ENCODE data around the gene ARRB1.

Gene ARRB1

DNA sequence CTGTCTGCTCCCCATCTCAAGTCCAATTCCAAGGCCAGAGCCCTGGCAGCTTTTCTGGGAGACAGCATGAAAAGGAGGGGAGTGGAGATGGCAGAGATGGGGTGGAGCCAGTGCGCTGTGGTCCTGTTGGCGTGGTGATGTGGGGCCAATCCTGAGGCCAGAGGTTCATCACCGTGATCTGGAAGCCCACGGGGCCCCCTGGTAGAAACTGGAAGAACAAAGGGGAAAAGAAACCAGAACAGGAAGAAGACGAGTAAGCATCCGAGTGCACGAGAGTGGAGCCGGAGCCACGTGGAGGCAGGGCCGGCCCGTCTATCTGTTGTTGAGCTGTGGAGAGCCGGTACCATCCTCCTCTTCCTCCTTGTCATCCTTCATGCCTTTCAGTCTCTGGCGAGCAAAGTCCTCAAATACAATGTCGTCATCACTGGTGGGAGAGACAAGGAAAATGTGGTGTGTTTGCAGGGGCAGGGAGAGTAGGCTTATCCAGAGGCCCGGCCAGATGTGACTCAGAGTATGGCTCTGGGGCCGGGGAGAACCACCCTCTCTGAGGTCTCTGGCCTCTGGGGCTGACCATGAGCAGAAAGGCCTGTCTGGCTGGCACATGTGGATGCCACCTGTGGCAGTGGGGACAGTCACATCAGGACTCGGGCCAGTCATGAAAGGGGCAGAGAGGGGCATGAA, 85.5 kb downstream of the ARRB1 start:
- no peak overlapping the region for H3K27ac ChIP-seq
- TF ChIP-seq, protein P1, sequence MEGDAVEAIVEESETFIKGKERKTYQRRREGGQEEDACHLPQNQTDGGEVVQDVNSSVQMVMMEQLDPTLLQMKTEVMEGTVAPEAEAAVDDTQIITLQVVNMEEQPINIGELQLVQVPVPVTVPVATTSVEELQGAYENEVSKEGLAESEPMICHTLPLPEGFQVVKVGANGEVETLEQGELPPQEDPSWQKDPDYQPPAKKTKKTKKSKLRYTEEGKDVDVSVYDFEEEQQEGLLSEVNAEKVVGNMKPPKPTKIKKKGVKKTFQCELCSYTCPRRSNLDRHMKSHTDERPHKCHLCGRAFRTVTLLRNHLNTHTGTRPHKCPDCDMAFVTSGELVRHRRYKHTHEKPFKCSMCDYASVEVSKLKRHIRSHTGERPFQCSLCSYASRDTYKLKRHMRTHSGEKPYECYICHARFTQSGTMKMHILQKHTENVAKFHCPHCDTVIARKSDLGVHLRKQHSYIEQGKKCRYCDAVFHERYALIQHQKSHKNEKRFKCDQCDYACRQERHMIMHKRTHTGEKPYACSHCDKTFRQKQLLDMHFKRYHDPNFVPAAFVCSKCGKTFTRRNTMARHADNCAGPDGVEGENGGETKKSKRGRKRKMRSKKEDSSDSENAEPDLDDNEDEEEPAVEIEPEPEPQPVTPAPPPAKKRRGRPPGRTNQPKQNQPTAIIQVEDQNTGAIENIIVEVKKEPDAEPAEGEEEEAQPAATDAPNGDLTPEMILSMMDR (IDR thresholded peaks at IDR 0.05): no peak
- TF ChIP-seq ZFX (IDR thresholded peaks at IDR 0.05; ENCODE audit: borderline replicate concordance): no peak

DNA sequence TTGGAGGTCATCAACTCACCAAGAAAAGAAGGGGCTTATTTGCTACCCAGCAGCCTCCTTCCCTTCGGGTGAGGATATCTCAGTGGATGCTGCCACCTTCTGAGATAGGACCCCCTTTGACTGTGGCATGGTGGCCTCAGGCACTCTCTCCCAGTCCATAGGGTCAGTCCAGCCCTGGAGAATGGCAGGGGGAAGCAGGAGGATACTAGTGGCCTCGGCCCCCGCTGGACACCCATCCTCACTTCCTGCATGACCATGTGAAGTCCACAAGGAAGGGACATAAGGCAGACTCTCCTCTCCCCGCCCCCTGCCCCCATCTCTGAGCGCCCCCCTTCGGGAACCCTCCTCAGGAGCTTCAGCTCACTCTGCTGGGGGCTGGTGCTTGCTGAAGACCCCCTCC, 86.5 kb downstream of the ARRB1 start:
- H3K27ac ChIP-seq: no peak overlapping the region
- no peak for TF ChIP-seq ZFX (IDR thresholded peaks at IDR 0.05; ENCODE audit: borderline replicate concordance)
- TF ChIP-seq, protein P1 (IDR thresholded peaks at IDR 0.05): no peak

DNA sequence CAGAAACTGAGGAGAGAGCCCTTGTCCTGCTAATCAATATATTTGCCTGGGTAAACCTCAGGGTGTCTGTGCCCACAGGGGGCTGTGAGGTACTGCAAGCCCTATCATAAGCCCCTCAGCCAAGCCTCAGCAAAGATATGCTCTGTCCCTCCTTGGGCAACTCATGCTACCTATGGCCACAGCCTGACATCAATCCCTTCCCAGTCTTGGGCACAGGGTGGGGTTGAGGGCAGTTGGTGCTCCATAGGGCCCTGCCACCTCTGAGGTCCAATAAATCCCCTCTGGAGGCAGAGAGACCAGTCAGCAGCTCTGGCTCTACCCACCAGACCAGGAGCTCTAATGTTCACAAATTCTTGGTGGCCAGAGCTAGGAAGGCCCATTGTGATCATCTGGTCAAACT, 87.1 kb downstream of the ARRB1 start:
- H3K27ac ChIP-seq: no peak overlapping the region
- TF ChIP-seq ZFX (IDR thresholded peaks at IDR 0.05; ENCODE audit: borderline replicate concordance): no peak
- TF ChIP-seq, protein P1 (IDR thresholded peaks at IDR 0.05): no peak

DNA sequence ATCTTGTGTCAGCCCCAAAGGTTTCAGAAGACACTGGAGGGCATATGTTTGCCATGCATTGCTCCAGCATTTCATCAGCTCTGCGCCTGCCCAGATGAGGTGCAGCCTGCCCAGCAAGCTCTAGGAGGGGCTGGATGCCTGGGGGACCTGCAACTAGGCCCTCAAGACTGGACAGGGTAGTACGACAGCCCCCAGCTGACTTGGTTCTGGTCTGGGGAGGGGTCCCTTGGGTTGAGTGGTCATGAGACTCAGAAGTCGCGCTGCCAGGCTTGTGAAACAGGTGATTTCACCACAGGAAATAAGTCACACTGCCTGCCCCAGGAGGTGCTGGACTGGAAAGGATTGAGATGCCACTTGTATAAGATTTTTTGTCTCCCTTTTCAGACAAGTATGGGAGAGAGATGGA, 87.5 kb downstream of the ARRB1 start:
- H3K27ac ChIP-seq: no peak overlapping the region
- no peak for TF ChIP-seq ZFX (IDR thresholded peaks at IDR 0.05; ENCODE audit: borderline replicate concordance)
- TF ChIP-seq, protein P1 (IDR thresholded peaks at IDR 0.05): no peak

DNA sequence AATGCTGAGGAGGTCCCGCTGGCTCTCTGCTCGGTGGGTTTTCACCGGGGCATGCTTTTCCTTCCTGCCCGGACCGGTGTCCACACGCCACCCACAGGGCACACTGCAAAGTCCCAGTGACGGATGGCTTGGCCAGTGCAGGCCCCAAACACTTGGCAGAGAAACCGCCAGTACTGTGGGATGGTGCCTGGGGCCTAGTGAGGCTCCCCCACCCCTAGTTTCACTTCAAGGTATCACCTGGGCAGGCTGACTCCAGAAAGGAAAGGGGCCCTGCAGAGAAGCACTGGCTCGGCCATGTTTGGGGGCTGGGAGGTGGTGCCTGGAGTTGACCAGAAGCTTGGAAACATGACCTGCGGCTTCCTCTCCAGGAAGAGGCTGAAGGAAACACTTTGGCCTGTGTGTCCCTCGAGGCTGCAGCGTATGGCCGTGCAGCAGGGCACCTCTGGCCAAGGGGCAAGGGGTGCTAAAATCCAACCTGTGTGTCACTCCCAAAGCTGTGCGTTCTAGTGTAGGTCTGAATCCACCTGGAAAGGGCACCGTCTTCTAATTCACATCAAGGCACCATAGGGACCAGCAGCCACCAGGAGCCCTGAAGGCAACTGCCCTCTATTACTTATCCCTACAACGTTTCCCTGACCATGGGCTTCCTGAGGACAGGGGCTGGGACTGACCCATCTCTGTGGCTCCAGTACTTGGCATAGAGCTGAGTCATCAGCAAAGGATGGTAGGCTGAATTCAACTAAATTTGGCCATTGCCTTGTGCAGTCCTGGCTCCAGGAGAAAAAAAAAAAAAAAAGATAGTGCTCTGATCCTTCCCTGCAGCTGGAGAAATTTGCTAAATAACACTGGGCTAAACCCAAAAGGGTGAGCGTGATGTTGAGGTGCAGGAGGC, 88.3 kb downstream of the ARRB1 start:
- H3K27ac ChIP-seq: no peak overlapping the region
- TF ChIP-seq, protein P1 (IDR thresholded peaks at IDR 0.05): no peak
- no peak for TF ChIP-seq ZFX (IDR thresholded peaks at IDR 0.05; ENCODE audit: borderline replicate concordance)

DNA sequence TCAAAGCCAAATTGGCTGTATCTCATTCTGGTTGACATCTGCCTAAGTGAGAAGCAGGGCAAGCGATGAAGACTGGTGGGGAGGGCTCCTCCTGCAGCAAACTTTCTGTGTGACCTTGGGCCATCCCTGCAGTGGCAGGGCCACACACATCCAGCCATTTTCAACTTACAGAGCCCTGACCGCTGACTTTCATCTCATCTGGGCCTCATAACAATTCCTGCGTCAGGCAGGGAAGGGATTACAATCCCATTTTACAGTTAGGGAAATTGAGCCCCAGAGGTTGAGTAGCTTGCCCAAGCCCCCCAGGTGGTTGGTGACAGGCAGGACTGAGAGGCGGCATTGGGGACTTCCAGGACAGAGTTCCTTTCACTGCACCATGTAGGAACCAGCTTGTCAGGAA, 89.0 kb downstream of the ARRB1 start:
- H3K27ac ChIP-seq: no peak overlapping the region
- no peak for TF ChIP-seq ZFX (IDR thresholded peaks at IDR 0.05; ENCODE audit: borderline replicate concordance)
- TF ChIP-seq, protein P1 (IDR thresholded peaks at IDR 0.05): no peak

DNA sequence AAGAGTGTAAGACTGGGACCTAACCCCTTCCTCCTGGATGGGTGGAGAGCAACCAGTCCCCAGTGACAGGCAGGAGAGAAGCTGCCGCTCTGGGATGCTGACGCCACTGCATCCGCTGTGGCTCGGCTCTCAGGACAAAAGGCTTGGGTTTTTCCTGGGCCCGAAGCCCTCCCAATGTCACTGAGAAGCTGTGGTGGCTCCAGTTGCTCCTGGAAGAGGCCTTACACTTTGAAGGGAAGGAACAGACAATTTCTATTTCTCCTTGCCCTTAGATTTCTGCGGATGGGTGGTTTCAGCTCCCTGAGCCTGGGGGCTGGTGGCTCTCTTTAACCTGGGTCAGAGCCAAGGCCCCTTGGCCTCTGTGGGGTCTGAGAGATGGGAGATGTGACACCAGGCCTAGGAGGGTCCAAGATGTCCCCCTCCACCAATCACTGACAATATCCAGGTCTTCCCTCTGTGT, 89.5 kb downstream of the ARRB1 start:
- no peak overlapping the region for H3K27ac ChIP-seq
- no peak for TF ChIP-seq ZFX (IDR thresholded peaks at IDR 0.05; ENCODE audit: borderline replicate concordance)
- TF ChIP-seq, protein P1 (IDR thresholded peaks at IDR 0.05): no peak

Measured in 22Rv1 (cell line).